DOHH2 (cell line): ENCODE measurements around the gene DPP6.

Source experiments
- H3F3A ChIP-seq: fragments of 200-600 bp; sonication (generic), shearing (Covaris generic); 2 replicates; pipeline ENCODE4 v1.6.0; 2016; ENCODE audit warnings: antibody characterized with exemption, mild to moderate bottlenecking; ENCODE audit not compliant: control insufficient read depth, insufficient read depth
- H3K27ac ChIP-seq: fragments of 200-600 bp; sonication (generic); 2 replicates; pipeline ENCODE4 v1.5.1; 2014; ENCODE audit warnings: low read depth, mild to moderate bottlenecking, low read length, moderate library complexity
- H3K27me3 ChIP-seq: fragments of 200-600 bp; sonication (generic); 2 replicates; pipeline ENCODE4 v1.6.1; 2014; ENCODE audit warnings: mild to moderate bottlenecking, low read length, mixed read lengths; ENCODE audit not compliant: control insufficient read depth
- H3K36me3 ChIP-seq: fragments of 200-600 bp; sonication (generic); 2 replicates; pipeline ENCODE4 v1.6.1; 2014; ENCODE audit warnings: mild to moderate bottlenecking, low read length, moderate library complexity, mixed read lengths; ENCODE audit not compliant: control insufficient read depth
- H3K4me1 ChIP-seq: fragments of 200-600 bp; sonication (generic); 2 replicates; pipeline ENCODE4 v1.6.1; 2014; ENCODE audit warnings: mild to moderate bottlenecking, low read length, mixed read lengths; ENCODE audit not compliant: control insufficient read depth
- H3K4me2 ChIP-seq: fragments of 200-600 bp; sonication (generic); 2 replicates; pipeline ENCODE4 v1.6.0; 2014; ENCODE audit warnings: mild to moderate bottlenecking, low read length, moderate library complexity
- H3K4me3 ChIP-seq: fragments of 200-600 bp; sonication (generic); 2 replicates; pipeline ENCODE4 v1.5.1; 2014; ENCODE audit warnings: mild to moderate bottlenecking, low read length, mixed read lengths
- H3K79me2 ChIP-seq: fragments of 200-600 bp; sonication (generic); 2 replicates; pipeline ENCODE4 v1.6.1; 2014; ENCODE audit warnings: mild to moderate bottlenecking, low read length, mixed read lengths; ENCODE audit not compliant: control insufficient read depth
- H3K9me2 ChIP-seq: fragments of 200-600 bp; sonication (generic); replicated peaks from 2 replicates; pipeline ENCODE4 v1.6.1; 2014; ENCODE audit warnings: mild to moderate bottlenecking, low read length, mixed read lengths; ENCODE audit not compliant: control insufficient read depth
- H3K9me3 ChIP-seq: fragments of 200-600 bp; sonication (generic); 2 replicates; pipeline ENCODE4 v1.6.1; 2014; ENCODE audit warnings: antibody characterized with exemption, low read length, mixed read lengths; ENCODE audit not compliant: control insufficient read depth, insufficient read depth
- H4K20me1 ChIP-seq: fragments of 200-600 bp; sonication (generic); 2 replicates; pipeline ENCODE4 v1.6.0; 2014; ENCODE audit warnings: low read depth, mild to moderate bottlenecking, antibody characterized with exemption, low read length, moderate library complexity; ENCODE audit not compliant: control insufficient read depth, insufficient read depth
- EZH2phosphoT487 ChIP-seq: fragments of 200-600 bp; sonication (generic); IDR thresholded peaks from 2 replicates; pipeline ENCODE4 v1.6.1; 2017; ENCODE audit warnings: borderline replicate concordance, mild to moderate bottlenecking, antibody characterized with exemption, low read length, moderate library complexity, mixed read lengths
- TF ChIP-seq, protein P1 (sequence below): fragments of 200-600 bp; sonication (generic); IDR thresholded peaks from one replicate; pipeline ENCODE4 v1.5.1; 2014; ENCODE audit warnings: antibody characterized with exemption, mild to moderate bottlenecking, low read depth, low read length; ENCODE audit not compliant: poor library complexity, severe bottlenecking

Gene DPP6

GRCh38 chr7:154881526-154881925 is 829.3 kb downstream of the DPP6 start:
- H3K9me2 ChIP-seq: no peaks in the 10 kb centered on the region
- H3K36me3 ChIP-seq: no peaks in the 10 kb centered on the region
- H3K4me3 ChIP-seq: no peak overlapping the region
- H3K27ac ChIP-seq: no peak overlapping the region
- TF ChIP-seq, protein P1, sequence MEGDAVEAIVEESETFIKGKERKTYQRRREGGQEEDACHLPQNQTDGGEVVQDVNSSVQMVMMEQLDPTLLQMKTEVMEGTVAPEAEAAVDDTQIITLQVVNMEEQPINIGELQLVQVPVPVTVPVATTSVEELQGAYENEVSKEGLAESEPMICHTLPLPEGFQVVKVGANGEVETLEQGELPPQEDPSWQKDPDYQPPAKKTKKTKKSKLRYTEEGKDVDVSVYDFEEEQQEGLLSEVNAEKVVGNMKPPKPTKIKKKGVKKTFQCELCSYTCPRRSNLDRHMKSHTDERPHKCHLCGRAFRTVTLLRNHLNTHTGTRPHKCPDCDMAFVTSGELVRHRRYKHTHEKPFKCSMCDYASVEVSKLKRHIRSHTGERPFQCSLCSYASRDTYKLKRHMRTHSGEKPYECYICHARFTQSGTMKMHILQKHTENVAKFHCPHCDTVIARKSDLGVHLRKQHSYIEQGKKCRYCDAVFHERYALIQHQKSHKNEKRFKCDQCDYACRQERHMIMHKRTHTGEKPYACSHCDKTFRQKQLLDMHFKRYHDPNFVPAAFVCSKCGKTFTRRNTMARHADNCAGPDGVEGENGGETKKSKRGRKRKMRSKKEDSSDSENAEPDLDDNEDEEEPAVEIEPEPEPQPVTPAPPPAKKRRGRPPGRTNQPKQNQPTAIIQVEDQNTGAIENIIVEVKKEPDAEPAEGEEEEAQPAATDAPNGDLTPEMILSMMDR: no peak
- no peak for TF ChIP-seq EZH2phosphoT487
- H3K79me2 ChIP-seq: no peaks in the 10 kb centered on the region
- H3K9me3 ChIP-seq: peaks cover 38% of the 10 kb centered on the region
- no peaks in the 10 kb centered on the region for H4K20me1 ChIP-seq
- H3F3A ChIP-seq: no peaks in the 10 kb centered on the region
- H3K4me1 ChIP-seq: no peaks in the 10 kb centered on the region
- H3K27me3 ChIP-seq: no peaks in the 10 kb centered on the region
- H3K4me2 ChIP-seq: no peak overlapping the region

DNA sequence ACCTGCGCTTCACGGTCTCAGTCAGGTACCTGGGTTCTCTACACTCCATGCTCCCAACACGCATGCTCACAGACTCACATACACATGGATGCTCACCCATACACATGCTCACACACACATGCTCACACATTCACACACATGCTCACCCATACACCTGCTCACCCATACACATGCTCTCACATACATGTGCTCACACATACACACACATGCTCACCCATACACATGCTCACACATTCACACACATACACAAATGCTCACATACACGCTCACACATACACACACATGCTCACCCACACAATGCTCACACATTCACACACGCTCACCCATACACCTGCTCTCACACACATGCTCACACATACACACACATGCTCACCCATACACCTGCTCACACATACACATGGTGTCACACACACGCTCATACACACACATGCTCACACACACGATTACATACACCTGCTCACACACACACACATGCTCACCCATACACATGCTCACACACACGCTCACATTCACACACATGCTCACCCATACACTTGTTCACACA is 830.8 kb downstream of the DPP6 start:
- no peak overlapping the region for H3K27ac ChIP-seq
- H3F3A ChIP-seq: no peaks in the 10 kb centered on the region
- no peak overlapping the region for H3K4me2 ChIP-seq
- TF ChIP-seq EZH2phosphoT487: no peak
- H3K79me2 ChIP-seq: no peaks in the 10 kb centered on the region
- no peaks in the 10 kb centered on the region for H4K20me1 ChIP-seq
- H3K9me2 ChIP-seq: no peaks in the 10 kb centered on the region
- H3K4me3 ChIP-seq: no peak overlapping the region
- H3K9me3 ChIP-seq: peaks cover 40% of the 10 kb centered on the region
- no peaks in the 10 kb centered on the region for H3K36me3 ChIP-seq
- H3K27me3 ChIP-seq: no peaks in the 10 kb centered on the region
- H3K4me1 ChIP-seq: no peaks in the 10 kb centered on the region

DNA sequence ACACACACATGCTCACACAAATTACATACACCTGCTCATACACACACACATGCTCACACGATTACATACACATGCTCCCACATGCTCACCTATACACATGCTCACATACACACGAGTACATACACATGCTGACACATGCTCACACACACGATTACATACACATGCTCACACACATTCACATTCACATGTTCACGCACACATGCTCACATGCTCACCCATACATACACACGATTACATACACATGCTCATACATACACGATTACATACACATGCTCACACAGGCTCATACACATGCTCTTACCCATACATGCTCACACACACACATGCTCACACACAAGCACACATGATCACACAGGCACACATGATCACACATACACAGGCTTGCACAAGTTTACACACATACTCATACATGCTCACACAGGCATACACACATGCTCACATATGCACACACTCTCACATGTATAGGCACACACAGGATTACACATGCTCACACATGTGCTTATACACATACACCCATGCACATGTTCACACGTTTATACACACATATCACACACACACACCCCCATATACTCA is 832.2 kb downstream of the DPP6 start:
- Histone ChIP-seq H3K9me3 (peaks cover 31% of the 10 kb centered on the region), H3K4me2 (no peak overlapping the region), H4K20me1 (no peaks in the 10 kb centered on the region), H3K27ac (no peak overlapping the region), H3K9me2 (no peaks in the 10 kb centered on the region), H3K36me3 (no peaks in the 10 kb centered on the region), H3K4me1 (no peaks in the 10 kb centered on the region), H3K79me2 (no peaks in the 10 kb centered on the region), H3F3A (no peaks in the 10 kb centered on the region), H3K4me3 (no peak overlapping the region), H3K27me3 (no peaks in the 10 kb centered on the region)
- no peak for TF ChIP-seq EZH2phosphoT487

- Histone ChIP-seq H3K36me3 (no peaks in the 10 kb centered on the region), H3F3A (no peaks in the 10 kb centered on the region), H3K4me3 (no peak overlapping the region), H3K9me3 (peaks cover 30% of the 10 kb centered on the region), H3K9me2 (no peaks in the 10 kb centered on the region), H3K4me2 (no peak overlapping the region), H4K20me1 (no peaks in the 10 kb centered on the region), H3K27me3 (no peaks in the 10 kb centered on the region), H3K27ac (no peak overlapping the region), H3K4me1 (no peaks in the 10 kb centered on the region), H3K79me2 (no peaks in the 10 kb centered on the region)
- no peak for TF ChIP-seq EZH2phosphoT487
- TF ChIP-seq, protein P1: no peak
These were observed 834.4 kb downstream of the DPP6 start for GRCh38 chr7:154886591-154886990.
